HG03432 (cell line): Measurements from ENCODE around the gene KRTAP5-8.
"Not testable (repeated sequence)": the region's sequence is repeated elsewhere in the genome, so short reads cannot be mapped to it uniquely, and the experiment has no call there.

Source experiments
- ATAC-seq: cut with Tn5 transposase; IDR thresholded peaks from one replicate; pipeline ENCODE4 v1.9.1; 2021; ENCODE audit warnings: mild to moderate bottlenecking, moderate library complexity; ENCODE audit not compliant: unreplicated experiment

The KRTAP5-8 gene

GRCh38 chr11:71542879-71543777 is 5.3 kb downstream of the KRTAP5-8 start:
- ATAC-seq = no peak

- no peak for ATAC-seq
Observed at GRCh38 chr11:71543866-71544265, 6.0 kb downstream of the KRTAP5-8 start.

- no peak for ATAC-seq
Observed at GRCh38 chr11:71544525-71545214, 6.8 kb downstream of the KRTAP5-8 start.

DNA sequence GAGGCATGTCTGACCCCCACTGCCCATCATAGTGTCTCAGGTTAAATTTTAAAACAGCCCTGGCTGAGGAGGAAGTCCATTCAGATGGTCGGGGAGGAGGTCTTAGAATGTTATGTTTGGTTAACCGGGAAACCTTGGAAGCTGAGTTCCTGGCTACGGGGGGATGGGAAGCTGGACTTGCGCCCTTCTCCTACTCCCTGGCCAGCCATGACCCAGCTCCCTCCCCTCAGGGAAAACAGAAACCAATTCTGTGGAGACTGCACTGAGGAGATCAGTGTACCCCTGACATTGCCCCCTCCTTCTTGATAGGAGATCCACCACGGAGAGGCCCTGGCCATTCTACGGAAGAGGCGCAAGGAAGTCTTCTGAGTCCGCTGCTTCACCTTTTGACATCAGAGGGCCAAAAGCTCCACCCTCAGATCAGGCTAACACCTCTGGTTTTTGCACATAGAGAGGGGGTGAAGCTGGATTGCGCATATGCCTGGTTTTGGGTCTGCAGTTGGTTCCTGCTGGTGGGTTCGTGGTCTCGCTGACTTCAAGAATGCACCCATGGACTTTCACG is 7.7 kb downstream of the KRTAP5-8 start:
- no peak for ATAC-seq

DNA sequence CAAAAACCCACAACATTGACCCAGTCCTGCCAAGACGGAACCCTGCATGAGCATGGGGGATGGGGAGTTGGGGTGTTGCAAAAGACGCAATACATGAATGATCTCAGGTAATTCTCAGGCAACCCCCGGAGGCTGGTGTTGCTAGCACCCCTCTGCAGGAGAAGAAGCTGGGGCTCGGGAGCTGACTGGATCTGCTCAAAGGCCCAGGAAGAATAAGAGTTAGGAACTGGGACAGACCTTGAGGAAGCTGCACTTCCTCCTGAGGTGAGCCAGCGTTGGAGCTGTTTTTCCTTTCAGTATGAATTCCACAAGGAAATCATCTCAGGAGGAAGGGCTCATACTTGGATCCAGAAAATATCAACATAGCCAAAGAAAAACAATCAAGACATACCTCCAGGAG is 10.3 kb downstream of the KRTAP5-8 start, which contains the start of gene KRTAP5-9:
Gene KRTAP5-9, plus strand, starts transcription at position 301 of the 400 bp plus-strand sequence. CDS start 238 bp downstream, outside the sequence.
- ATAC-seq = no peak

DNA sequence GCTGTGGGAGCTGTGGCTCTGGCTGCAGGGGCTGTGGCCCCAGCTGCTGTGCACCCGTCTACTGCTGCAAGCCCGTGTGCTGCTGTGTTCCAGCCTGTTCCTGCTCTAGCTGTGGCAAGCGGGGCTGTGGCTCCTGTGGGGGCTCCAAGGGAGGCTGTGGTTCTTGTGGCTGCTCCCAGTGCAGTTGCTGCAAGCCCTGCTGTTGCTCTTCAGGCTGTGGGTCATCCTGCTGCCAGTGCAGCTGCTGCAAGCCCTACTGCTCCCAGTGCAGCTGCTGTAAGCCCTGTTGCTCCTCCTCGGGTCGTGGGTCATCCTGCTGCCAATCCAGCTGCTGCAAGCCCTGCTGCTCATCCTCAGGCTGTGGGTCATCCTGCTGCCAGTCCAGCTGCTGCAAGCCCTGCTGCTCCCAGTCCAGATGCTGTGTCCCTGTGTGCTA is 10.9 kb downstream of the KRTAP5-8 start:
- ATAC-seq = no peak

GRCh38 chr11:71551711-71552110 is 13.9 kb downstream of the KRTAP5-8 start:
- ATAC-seq = no peak

GRCh38 chr11:71554996-71555395 is 17.2 kb downstream of the KRTAP5-8 start:
- ATAC-seq = no peak

- ATAC-seq = no peak
Observed at GRCh38 chr11:71555508-71555907, 17.7 kb downstream of the KRTAP5-8 start.

DNA sequence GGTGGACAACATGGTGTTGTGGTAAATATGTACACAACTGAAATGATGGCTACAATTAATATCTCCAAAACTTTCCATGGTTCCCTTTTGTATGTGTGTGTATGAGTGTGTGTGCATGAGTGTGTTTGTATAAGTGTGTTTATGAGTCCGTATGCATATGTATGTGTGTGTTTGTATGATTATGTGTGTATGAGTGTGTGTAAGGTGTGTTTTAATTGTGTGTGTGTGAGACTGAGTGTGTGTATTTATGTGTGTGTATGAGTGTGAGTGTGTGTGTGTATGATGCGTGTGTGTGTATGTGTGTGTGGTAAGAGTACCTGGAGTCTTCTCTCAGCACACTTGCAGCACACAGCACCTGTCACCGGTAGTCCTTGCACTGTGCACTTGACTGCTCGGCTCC is 18.2 kb downstream of the KRTAP5-8 start:
- ATAC-seq = no peak

DNA sequence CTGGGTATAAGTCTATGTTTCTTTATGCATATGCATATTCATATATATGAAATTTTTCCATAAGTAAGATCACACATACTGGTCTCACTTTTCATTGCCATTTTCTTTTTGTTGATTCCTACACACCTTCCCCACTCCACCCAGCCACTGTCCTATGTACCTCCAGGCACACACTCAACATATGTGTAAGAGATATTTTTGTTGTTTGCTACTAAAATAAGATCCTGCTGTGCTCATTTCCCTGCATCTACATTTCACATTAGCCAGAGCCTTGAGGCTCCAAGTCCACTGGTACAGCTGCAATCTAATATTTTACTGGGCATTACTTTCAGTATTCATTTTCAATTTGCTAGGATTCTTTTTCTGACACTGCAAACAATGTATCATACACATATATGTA is 19.4 kb downstream of the KRTAP5-8 start:
- no peak for ATAC-seq

- ATAC-seq = no peak
Observed at GRCh38 chr11:71558996-71559395, 21.2 kb downstream of the KRTAP5-8 start.

DNA sequence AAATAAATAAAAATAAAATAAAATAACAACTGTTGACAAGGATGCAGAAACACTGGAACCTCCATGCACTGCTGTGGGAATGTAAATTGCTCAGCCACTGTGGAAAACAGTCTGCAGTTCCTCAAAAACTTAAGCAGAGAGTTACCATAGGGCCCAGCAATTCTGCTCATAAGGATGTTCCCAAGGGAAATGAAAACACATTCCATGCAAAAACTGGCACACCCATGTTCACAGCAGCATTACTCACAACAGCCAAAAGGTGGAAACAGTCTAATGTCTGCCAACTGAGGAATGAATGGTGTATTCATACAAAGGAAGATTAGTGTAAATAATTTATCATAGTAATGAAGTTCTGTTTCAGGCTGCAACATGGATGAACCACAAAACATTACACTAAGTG is 24.3 kb downstream of the KRTAP5-8 start:
- ATAC-seq = no peak

GRCh38 chr11:71563406-71563805 is 25.6 kb downstream of the KRTAP5-8 start:
- ATAC-seq = no peak

DNA sequence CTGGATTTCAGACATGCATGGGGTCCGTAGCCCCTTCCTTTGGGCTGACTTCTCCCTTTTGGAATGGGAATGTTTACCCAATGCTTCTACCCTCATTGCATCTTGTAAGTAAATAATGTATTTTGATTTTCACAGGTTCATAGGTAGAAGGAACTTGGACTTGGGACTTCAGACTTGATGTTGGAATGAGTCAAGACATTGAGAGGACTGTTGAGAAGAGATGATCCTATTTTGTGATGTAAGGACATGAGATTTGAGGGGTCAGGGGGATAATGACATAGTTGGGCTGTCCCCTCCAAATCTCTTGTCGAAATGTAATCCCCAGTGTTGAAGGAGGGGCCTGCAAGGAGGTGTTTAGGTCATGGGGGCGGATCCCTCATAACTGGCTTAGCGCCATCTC is 26.6 kb downstream of the KRTAP5-8 start:
- ATAC-seq = no peak

DNA sequence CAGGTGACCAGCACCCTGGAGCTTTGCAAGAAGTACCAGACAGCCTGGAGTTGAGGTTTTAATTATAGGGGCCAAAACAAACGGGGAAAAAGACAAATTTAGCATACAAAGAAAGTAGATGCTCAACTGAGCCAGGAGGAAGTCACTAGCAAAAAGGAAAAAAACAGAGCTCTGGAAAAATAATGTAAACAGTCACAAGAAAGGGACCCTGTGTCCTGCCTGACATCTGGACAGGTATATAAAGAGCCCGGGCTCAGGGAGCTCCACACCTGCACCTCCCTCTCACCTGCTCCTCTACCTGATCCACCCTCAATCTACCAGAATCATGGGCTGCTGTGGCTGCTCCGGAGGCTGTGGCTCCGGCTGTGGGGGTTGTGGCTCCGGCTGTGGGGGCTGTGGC is 27.4 kb downstream of the KRTAP5-8 start, which contains the start of gene KRTAP5-10:
Gene KRTAP5-10, plus strand, starts transcription at position 301 of the 400 bp plus-strand sequence. Its CDS starts 25 bp downstream, at position 326.
- no peak for ATAC-seq

GRCh38 chr11:71566081-71566620 is 28.3 kb downstream of the KRTAP5-8 start:
- ATAC-seq = no peak

DNA sequence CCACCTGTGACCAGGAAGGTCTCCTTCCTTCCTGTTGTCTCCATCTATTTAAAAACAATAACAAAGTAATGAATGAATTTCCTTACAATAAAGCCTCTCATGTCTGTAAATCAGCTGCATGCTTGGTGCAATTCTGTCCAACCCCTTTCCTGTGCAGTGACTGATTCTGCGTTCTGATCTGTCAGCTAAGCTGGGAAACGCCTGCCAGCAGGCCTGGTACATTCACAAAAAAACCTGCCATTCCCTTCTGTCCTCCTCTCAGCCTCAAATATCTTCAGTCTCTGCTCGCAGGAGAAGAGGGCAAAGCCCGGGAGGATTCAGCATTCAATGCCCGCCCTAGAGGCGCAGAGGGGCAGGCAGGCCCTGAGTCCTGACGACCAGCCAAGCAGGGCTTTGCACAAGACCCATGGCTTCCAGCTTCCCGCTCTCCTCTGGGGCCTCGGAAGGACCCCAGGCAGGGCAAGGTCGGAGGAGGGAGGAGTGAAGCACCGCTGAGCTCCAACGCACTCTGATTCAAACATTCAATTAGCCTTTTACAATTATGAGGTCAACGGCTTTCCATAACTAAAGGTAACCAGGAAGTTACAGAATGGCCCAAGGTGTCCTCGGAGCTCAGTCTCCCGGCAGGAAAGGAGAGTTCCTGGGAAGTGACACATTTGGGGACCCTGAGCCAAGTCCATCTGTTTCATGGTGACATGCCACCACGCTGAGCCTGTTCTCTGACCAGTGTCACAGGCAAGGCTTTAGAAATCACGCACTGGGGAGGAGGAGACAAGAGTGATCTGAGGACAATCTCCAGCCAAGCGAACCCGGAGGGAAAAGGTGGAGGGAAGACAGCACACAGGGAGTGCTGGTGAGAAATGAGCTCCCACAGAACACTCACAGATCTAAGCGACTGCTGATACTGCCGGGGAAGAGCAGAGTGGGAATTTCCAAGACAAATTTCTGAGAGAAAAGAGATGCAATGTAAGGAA is 29.1 kb downstream of the KRTAP5-8 start:
- ATAC-seq = not testable (repeated sequence)

GRCh38 chr11:71567633-71568032 is 29.8 kb downstream of the KRTAP5-8 start:
- ATAC-seq = not testable (repeated sequence)
